CD4-positive, alpha-beta T cell treated with Interleukin-10 for 1 hour (primary cell): ENCODE results near the gene WDR81.
A peak's percentile ranks its signal among the peaks of the same experiment; 100 is the strongest.
"Not testable (repeated sequence)": the region's sequence is repeated elsewhere in the genome, so short reads cannot be mapped to it uniquely, and the experiment has no call there.

ENCODE experiments used
- DNase-seq: peaks from one replicate; pipeline ENCODE4 v3.0.0-alpha.2; 2020

The WDR81 gene

GRCh38 chr17:1713878-1714426, 10.6 kb upstream of the WDR81 start:
- no peak for DNase-seq

GRCh38 chr17:1714427-1714979, 10.0 kb upstream of the WDR81 start:
- no peak for DNase-seq

- peak; percentile 54 for DNase-seq
These were observed 9.3 kb upstream of the WDR81 start for GRCh38 chr17:1714980-1715802.

GRCh38 chr17:1715803-1716075, 8.8 kb upstream of the WDR81 start:
- DNase-seq = no peak

GRCh38 chr17:1716076-1716911, 8.2 kb upstream of the WDR81 start:
- peak; percentile 100 for DNase-seq

GRCh38 chr17:1716912-1717695, 7.4 kb upstream of the WDR81 start:
- peak; percentile 90 for DNase-seq

- no peak for DNase-seq
These were observed 5.9 kb upstream of the WDR81 start for GRCh38 chr17:1718362-1719165.

GRCh38 chr17:1720856-1721386, 3.6 kb upstream of the WDR81 start:
- DNase-seq = peak; percentile 78

GRCh38 chr17:1722022-1722421, 2.5 kb upstream of the WDR81 start:
- not testable (repeated sequence) for DNase-seq

GRCh38 chr17:1724869-1725641, 551 bp downstream of the WDR81 start:
- DNase-seq = no peak

- no peak for DNase-seq
These were observed 1.4 kb downstream of the WDR81 start for GRCh38 chr17:1725642-1726511.

GRCh38 chr17:1726626-1727257, 2.2 kb downstream of the WDR81 start:
- DNase-seq = no peak

GRCh38 chr17:1727258-1727789, 2.8 kb downstream of the WDR81 start:
- DNase-seq = no peak

- no peak for DNase-seq
These were observed 3.5 kb downstream of the WDR81 start for GRCh38 chr17:1727876-1728630.

GRCh38 chr17:1729966-1730325, 5.4 kb downstream of the WDR81 start:
- no peak for DNase-seq

- no peak for DNase-seq
These were observed 6.1 kb downstream of the WDR81 start for GRCh38 chr17:1730326-1731193.

- no peak for DNase-seq
These were observed 6.6 kb downstream of the WDR81 start for GRCh38 chr17:1731194-1731506.
